ENCODE results near the gene CYP27C1.

Gene CYP27C1

DNA sequence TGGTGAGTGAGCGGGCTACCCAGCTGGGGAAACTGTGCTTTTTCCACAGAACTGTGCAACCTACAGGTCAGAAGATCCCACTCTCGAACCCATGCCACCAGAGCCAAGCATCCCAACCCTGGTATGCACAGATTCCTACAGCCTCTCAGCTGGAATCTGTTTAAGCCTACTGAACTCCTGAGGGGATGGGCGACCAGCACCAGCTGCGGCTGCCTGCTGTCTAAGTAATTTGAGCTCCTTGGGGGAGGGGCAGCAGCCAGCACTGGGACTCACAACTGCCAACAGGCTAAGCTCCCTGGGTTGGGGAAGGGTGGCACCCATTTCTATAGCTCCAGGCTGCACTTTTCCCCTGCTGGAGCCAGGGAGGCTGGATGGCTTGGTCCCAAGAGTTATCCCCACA, 11.8 kb downstream of the CYP27C1 start:
- H3K9ac ChIP-seq (ENCODE audit: low read depth in 1 of 2, low read length in 2 of 2): no peak overlapping the region
- H3K36me3 ChIP-seq (ENCODE audit: control insufficient read depth in 1 of 2, insufficient read depth in 2 of 2, low read length in 2 of 2): no peaks in the 10 kb centered on the region
- H3K4me3 ChIP-seq (ENCODE audit: low read depth in 1 of 2, low read length in 2 of 2): no peak overlapping the region
- H3K9me3 ChIP-seq (ENCODE audit: control insufficient read depth in 1 of 2, low read length in 2 of 2): no peaks in the 10 kb centered on the region
- no peaks in the 10 kb centered on the region for H3K4me1 ChIP-seq (ENCODE audit: control insufficient read depth in 1 of 2, insufficient read depth in 2 of 2, low read length in 2 of 2)
- H3K27ac ChIP-seq (ENCODE audit: low read depth, low read length): no peak overlapping the region
- no peaks in the 10 kb centered on the region for H3K27me3 ChIP-seq (ENCODE audit: control insufficient read depth in 1 of 2, insufficient read depth in 2 of 2, low read length in 2 of 2)

DNA sequence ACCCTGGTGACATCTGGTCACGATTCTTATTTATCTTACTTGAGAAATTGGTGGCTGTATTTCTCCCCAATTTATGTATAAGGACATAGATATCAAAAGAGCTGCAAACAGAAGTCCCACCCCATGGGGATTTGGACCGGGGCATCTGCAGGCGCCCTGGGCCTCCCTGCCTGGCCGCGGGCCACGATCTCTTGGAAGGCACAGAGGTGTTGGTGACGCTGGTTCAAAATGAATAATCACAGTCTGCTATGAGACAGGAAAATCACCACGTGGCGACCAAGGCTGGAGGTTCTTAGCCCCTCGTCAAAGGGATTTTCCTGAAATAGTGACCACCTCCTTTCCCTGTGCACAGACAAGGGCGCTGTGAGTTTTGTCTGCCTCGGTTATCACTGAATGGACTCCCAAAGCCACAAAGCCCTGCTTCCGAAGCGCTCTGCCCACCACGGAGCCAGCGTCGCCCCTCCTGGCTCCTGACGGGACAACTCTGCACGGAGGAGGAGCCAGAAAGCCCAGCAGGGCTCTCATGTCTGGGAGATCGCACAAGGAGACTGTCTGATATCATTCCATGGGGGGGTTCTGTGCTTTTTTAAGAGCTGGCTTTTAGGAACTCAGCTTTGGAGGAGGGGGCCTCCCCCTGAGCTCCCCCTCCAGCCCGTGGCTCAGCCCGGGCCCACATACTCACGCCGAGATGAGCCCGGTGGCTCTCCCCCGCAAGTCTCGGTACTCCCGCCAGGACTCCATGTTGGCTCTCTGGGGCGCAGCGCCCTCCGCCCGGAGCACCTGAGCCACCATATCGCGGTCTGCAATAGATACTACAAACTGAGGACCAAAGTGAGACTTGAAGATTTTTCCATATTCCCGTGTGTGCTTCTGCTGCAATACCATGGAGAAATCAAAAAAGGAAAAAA, 14.6 kb downstream of the CYP27C1 start:
- Histone ChIP-seq H3K9ac (ENCODE audit: low read depth in 1 of 2, low read length in 2 of 2) (no peak overlapping the region), H3K4me3 (ENCODE audit: low read depth in 1 of 2, low read length in 2 of 2) (no peak overlapping the region), H3K27ac (ENCODE audit: low read depth, low read length) (no peak overlapping the region), H3K36me3 (ENCODE audit: control insufficient read depth in 1 of 2, insufficient read depth in 2 of 2, low read length in 2 of 2) (no peaks in the 10 kb centered on the region), H3K9me3 (ENCODE audit: control insufficient read depth in 1 of 2, low read length in 2 of 2) (no peaks in the 10 kb centered on the region), H3K27me3 (ENCODE audit: control insufficient read depth in 1 of 2, insufficient read depth in 2 of 2, low read length in 2 of 2) (no peaks in the 10 kb centered on the region), H3K4me1 (ENCODE audit: control insufficient read depth in 1 of 2, insufficient read depth in 2 of 2, low read length in 2 of 2) (no peaks in the 10 kb centered on the region)

DNA sequence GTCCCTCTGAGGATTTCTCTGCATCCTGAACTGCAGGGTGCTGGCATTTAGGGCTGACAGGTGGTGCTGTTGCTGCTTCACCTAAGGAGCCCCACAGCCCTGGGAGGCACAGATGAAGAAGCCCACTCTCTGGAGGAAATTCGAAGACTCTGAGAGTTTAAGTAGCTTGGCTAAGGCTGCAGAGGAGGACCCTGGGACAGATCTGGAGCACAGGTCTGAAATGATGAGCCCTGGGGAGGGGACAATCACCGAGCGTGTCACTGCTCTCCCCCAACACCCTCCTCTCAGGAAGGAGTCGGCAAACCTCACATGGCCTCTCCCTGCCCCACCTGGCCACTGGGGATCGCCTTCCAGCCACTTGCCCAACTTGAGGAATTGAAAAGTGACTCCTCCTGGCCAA, 18.6 kb downstream of the CYP27C1 start:
- no peaks in the 10 kb centered on the region for H3K9me3 ChIP-seq (ENCODE audit: control insufficient read depth in 1 of 2, low read length in 2 of 2)
- H3K9ac ChIP-seq (ENCODE audit: low read depth in 1 of 2, low read length in 2 of 2): no peak overlapping the region
- no peak overlapping the region for H3K4me3 ChIP-seq (ENCODE audit: low read depth in 1 of 2, low read length in 2 of 2)
- H3K4me1 ChIP-seq (ENCODE audit: control insufficient read depth in 1 of 2, insufficient read depth in 2 of 2, low read length in 2 of 2): no peaks in the 10 kb centered on the region
- no peaks in the 10 kb centered on the region for H3K27me3 ChIP-seq (ENCODE audit: control insufficient read depth in 1 of 2, insufficient read depth in 2 of 2, low read length in 2 of 2)
- H3K36me3 ChIP-seq (ENCODE audit: control insufficient read depth in 1 of 2, insufficient read depth in 2 of 2, low read length in 2 of 2): no peaks in the 10 kb centered on the region
- no peak overlapping the region for H3K27ac ChIP-seq (ENCODE audit: low read depth, low read length)

DNA sequence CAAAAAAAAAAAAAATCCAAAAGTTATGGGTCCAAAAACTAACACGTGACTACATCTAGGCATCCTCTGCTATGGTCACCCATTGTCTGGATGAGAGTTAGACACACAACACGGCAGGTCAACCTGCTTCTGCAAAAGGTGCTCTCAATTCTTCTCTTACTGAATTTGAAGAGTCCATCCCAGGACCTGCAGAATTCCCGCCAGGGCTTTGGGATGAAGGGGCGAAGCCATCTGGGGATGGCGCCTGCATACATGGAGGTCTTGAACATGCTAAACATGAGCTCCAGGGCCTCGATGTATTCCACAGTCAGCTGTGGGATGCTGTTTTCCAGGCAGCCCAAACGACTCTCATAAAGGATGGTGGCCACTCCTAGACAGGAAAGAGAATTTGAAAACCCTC, 19.1 kb downstream of the CYP27C1 start:
- no peak overlapping the region for H3K4me3 ChIP-seq (ENCODE audit: low read depth in 1 of 2, low read length in 2 of 2)
- H3K36me3 ChIP-seq (ENCODE audit: control insufficient read depth in 1 of 2, insufficient read depth in 2 of 2, low read length in 2 of 2): no peaks in the 10 kb centered on the region
- H3K4me1 ChIP-seq (ENCODE audit: control insufficient read depth in 1 of 2, insufficient read depth in 2 of 2, low read length in 2 of 2): no peaks in the 10 kb centered on the region
- H3K9ac ChIP-seq (ENCODE audit: low read depth in 1 of 2, low read length in 2 of 2): no peak overlapping the region
- no peaks in the 10 kb centered on the region for H3K9me3 ChIP-seq (ENCODE audit: control insufficient read depth in 1 of 2, low read length in 2 of 2)
- no peak overlapping the region for H3K27ac ChIP-seq (ENCODE audit: low read depth, low read length)
- H3K27me3 ChIP-seq (ENCODE audit: control insufficient read depth in 1 of 2, insufficient read depth in 2 of 2, low read length in 2 of 2): no peaks in the 10 kb centered on the region

DNA sequence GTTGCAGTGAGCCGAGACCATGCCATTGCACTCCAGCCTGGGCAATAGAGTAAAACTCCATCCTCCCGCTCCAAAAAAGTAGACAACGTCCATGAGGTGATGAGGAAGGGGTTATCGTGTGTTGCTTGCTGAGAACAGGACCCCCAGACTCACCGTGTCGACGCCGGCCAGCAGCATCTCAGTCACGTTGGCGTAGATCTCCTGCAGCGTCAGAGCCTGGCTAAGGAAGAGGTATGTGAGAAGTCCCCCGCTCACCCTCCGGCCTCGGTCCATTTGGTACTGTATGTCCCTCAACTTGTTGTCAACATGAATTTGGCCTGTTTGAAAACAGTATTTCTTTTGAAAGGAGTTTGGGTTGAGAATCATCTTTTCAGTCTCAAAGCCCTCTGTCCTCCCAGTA, 20.9 kb downstream of the CYP27C1 start:
- H3K4me1 ChIP-seq (ENCODE audit: control insufficient read depth in 1 of 2, insufficient read depth in 2 of 2, low read length in 2 of 2): no peaks in the 10 kb centered on the region
- H3K36me3 ChIP-seq (ENCODE audit: control insufficient read depth in 1 of 2, insufficient read depth in 2 of 2, low read length in 2 of 2): no peaks in the 10 kb centered on the region
- H3K9me3 ChIP-seq (ENCODE audit: control insufficient read depth in 1 of 2, low read length in 2 of 2): no peaks in the 10 kb centered on the region
- no peak overlapping the region for H3K27ac ChIP-seq (ENCODE audit: low read depth, low read length)
- no peaks in the 10 kb centered on the region for H3K27me3 ChIP-seq (ENCODE audit: control insufficient read depth in 1 of 2, insufficient read depth in 2 of 2, low read length in 2 of 2)
- no peak overlapping the region for H3K9ac ChIP-seq (ENCODE audit: low read depth in 1 of 2, low read length in 2 of 2)
- no peak overlapping the region for H3K4me3 ChIP-seq (ENCODE audit: low read depth in 1 of 2, low read length in 2 of 2)

DNA sequence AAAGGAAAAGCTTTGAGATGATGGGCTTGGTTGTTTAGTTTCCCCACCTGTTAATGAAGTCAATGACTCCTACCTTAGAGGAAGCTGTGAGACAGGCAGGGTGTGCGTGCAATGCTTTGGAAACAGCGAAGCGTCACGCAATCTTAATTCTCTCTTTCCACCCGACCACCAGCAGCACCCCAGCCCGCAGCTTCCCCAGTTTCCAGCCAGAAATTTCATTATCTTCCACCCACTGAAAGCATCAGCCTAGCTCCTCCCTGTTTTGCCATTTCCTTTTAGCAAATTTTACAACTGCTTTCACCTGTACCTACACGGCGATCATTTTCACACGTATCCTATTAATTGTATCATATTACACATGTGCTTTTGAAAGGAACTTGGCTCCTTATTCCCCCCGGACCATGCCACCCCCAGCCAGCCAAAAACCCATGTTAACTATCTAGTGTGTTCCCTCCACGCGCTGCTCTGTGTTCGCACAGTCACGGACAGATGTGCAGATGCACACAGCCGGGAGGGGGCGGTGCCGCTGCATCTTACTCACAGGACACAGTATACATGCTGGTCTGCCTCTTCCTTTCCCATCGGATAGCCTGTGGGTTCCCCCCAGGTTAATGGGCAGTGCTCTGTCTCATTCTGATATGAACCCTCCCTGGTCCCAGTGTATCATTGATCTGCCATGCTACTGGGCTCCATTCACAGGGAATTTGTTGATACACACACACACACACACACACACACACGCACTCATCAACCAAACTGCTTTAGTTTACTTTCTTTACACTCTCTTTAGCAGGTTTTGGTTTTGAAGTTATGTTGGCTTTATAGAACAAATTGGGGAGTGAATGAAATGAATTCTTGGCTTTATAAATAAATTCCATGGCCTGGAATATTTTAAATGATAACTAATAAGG, 22.4 kb downstream of the CYP27C1 start:
- H3K4me1 ChIP-seq (ENCODE audit: control insufficient read depth in 1 of 2, insufficient read depth in 2 of 2, low read length in 2 of 2): no peaks in the 10 kb centered on the region
- no peaks in the 10 kb centered on the region for H3K9me3 ChIP-seq (ENCODE audit: control insufficient read depth in 1 of 2, low read length in 2 of 2)
- H3K27ac ChIP-seq (ENCODE audit: low read depth, low read length): no peak overlapping the region
- H3K9ac ChIP-seq (ENCODE audit: low read depth in 1 of 2, low read length in 2 of 2): no peak overlapping the region
- peak overlapping the region; percentile 54 to 62 for H3K4me3 ChIP-seq (ENCODE audit: low read depth in 1 of 2, low read length in 2 of 2)
- no peaks in the 10 kb centered on the region for H3K27me3 ChIP-seq (ENCODE audit: control insufficient read depth in 1 of 2, insufficient read depth in 2 of 2, low read length in 2 of 2)
- no peaks in the 10 kb centered on the region for H3K36me3 ChIP-seq (ENCODE audit: control insufficient read depth in 1 of 2, insufficient read depth in 2 of 2, low read length in 2 of 2)

DNA sequence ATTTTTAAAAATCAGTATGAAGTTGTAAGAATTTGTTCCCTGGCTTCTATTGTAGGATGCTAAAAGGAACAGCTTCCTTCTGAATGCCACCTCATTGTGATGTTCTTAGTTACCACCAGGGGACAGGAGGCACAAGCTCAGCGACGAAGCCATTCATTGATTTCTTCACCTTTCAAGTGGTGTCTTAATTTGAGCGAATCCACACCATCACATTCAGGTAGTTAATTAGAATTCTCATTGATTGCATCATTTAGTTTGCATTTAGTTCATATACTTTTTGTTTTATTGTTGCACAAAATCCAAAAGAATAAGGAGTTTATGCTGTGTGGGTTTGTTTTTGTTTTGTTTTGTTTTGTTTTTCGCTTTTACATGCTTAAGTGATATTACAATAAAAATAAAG, 23.1 kb downstream of the CYP27C1 start:
- H3K4me1 ChIP-seq (ENCODE audit: control insufficient read depth in 1 of 2, insufficient read depth in 2 of 2, low read length in 2 of 2): no peaks in the 10 kb centered on the region

DNA sequence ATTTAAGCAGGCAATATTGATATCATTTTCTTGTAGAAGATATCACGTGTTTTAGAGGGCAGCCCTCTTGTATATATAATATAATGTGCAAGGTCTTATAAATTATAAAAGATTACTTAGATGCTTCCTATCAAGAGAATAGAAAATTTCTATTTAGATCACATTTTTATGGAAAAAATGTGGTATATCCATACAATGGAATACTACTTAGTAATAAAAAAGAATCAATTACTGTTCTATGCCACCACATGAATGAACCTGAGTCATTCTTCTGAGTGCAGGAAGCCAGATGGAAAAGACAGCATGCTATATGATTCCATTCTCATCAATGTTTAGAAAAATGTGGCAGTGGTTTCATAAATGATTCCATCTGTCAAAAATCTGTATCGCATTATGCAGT, 23.6 kb downstream of the CYP27C1 start:
- Histone ChIP-seq H3K27ac (ENCODE audit: low read depth, low read length) (no peak overlapping the region), H3K4me1 (ENCODE audit: control insufficient read depth in 1 of 2, insufficient read depth in 2 of 2, low read length in 2 of 2) (no peaks in the 10 kb centered on the region), H3K27me3 (ENCODE audit: control insufficient read depth in 1 of 2, insufficient read depth in 2 of 2, low read length in 2 of 2) (peaks cover 0 to 3% of the 10 kb centered on the region in 2 donors), H3K9ac (ENCODE audit: low read depth in 1 of 2, low read length in 2 of 2) (no peak overlapping the region), H3K36me3 (ENCODE audit: control insufficient read depth in 1 of 2, insufficient read depth in 2 of 2, low read length in 2 of 2) (no peaks in the 10 kb centered on the region), H3K9me3 (ENCODE audit: control insufficient read depth in 1 of 2, low read length in 2 of 2) (no peaks in the 10 kb centered on the region), H3K4me3 (ENCODE audit: low read depth in 1 of 2, low read length in 2 of 2) (no peak overlapping the region)

More for the DNA sequence above, 23.1 kb downstream of the CYP27C1 start:
- H3K27me3 ChIP-seq (ENCODE audit: control insufficient read depth in 1 of 2, insufficient read depth in 2 of 2, low read length in 2 of 2): no peaks in the 10 kb centered on the region
- H3K4me3 ChIP-seq (ENCODE audit: low read depth in 1 of 2, low read length in 2 of 2): no peak overlapping the region
- no peak overlapping the region for H3K9ac ChIP-seq (ENCODE audit: low read depth in 1 of 2, low read length in 2 of 2)
- H3K27ac ChIP-seq (ENCODE audit: low read depth, low read length): no peak overlapping the region
- no peaks in the 10 kb centered on the region for H3K9me3 ChIP-seq (ENCODE audit: control insufficient read depth in 1 of 2, low read length in 2 of 2)
- no peaks in the 10 kb centered on the region for H3K36me3 ChIP-seq (ENCODE audit: control insufficient read depth in 1 of 2, insufficient read depth in 2 of 2, low read length in 2 of 2)

DNA sequence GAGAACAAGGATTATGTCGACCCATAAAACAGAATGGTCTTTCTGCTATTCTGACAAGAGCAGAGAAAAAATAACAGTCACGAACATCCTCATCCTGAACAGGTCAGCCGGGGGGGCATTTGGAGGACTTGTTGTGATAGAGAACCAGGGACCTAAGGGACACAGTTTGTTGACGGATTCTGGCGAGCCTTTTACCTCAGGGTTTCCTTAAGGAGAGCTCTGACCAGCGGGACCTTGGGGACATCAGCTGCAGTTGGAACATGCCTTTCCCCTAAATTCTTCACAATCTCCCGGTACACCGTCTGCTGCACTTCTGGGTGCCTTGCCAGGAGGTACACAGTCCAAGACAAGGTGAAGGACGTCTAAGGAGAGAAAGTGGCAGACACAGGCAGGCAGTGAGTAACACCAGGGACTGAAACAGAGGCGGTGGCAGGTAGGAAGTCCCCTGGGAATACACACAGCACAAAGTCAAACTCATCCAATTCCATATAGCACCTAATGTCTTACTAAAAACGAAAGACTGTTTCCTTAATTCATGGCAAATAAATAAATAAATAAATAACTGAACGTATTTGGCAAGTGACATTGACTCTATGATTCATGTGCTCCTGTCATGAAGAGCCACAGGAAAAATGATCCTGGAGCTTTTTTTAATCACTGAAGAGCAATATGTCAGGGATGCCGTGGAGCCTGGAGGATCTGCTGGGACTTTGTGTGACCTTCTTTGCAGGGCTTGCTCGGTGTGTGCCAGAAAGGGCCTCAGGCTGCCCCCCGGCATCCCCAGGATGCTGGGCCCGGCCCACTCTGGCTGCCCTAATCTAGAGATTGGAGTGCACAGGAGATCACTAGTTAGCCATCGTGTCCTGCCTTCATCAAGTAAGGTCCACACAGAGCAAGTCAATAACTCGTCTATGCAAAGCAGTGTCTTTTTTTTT, 24.7 kb downstream of the CYP27C1 start:
- no peak overlapping the region for H3K9ac ChIP-seq (ENCODE audit: low read depth in 1 of 2, low read length in 2 of 2)
- H3K4me3 ChIP-seq (ENCODE audit: low read depth in 1 of 2, low read length in 2 of 2): no peak overlapping the region
- peaks cover 0 to 3% of the 10 kb centered on the region in 2 donors for H3K27me3 ChIP-seq (ENCODE audit: control insufficient read depth in 1 of 2, insufficient read depth in 2 of 2, low read length in 2 of 2)
- H3K36me3 ChIP-seq (ENCODE audit: control insufficient read depth in 1 of 2, insufficient read depth in 2 of 2, low read length in 2 of 2): no peaks in the 10 kb centered on the region
- no peaks in the 10 kb centered on the region for H3K9me3 ChIP-seq (ENCODE audit: control insufficient read depth in 1 of 2, low read length in 2 of 2)
- H3K27ac ChIP-seq (ENCODE audit: low read depth, low read length): no peak overlapping the region
- no peaks in the 10 kb centered on the region for H3K4me1 ChIP-seq (ENCODE audit: control insufficient read depth in 1 of 2, insufficient read depth in 2 of 2, low read length in 2 of 2)
